ENCODE measurements around the gene PLCB1. TPM values are rescaled to one million over a fixed set of nuclear protein-coding genes. Genes with fewer than 3 reads are reported as not detected.

Gene PLCB1
- total RNA-seq, 1 donor from 2014 or later, result 10.8 TPM

GRCh38 chr20:8152847-8153246 is 20.8 kb downstream of the PLCB1 start:
- Mint-ChIP-seq H3K27ac (ENCODE audit: unreplicated experiment) (no peak overlapping the region), H3K4me3 (ENCODE audit: unreplicated experiment) (no peak overlapping the region), H3K4me1 (ENCODE audit: low read depth) (peaks cover 79% of the 10 kb centered on the region), H3K27me3 (ENCODE audit: low read depth) (no peaks in the 10 kb centered on the region), H3K9me3 (ENCODE audit: low read depth) (no peaks in the 10 kb centered on the region), H3K36me3 (ENCODE audit: low read depth) (no peaks in the 10 kb centered on the region)
- TF ChIP-seq CTCF (IDR thresholded peaks at IDR 0.05), result no peak
- no peak for DNase-seq (ENCODE audit: low spot score)

- Mint-ChIP-seq H3K27me3 (ENCODE audit: low read depth) (no peaks in the 10 kb centered on the region), H3K9me3 (ENCODE audit: low read depth) (peaks cover 5% of the 10 kb centered on the region), H3K36me3 (ENCODE audit: low read depth) (no peaks in the 10 kb centered on the region), H3K4me3 (ENCODE audit: unreplicated experiment) (no peak overlapping the region), H3K4me1 (ENCODE audit: low read depth) (peaks cover 77% of the 10 kb centered on the region), H3K27ac (ENCODE audit: unreplicated experiment) (peak overlapping the region; percentile 67)
- peak; percentile 8 for TF ChIP-seq CTCF (IDR thresholded peaks at IDR 0.05)
- no peak for DNase-seq (ENCODE audit: low spot score)
Observed at GRCh38 chr20:8153281-8153908, 21.3 kb downstream of the PLCB1 start.

- no peak for TF ChIP-seq CTCF (IDR thresholded peaks at IDR 0.05)
- Mint-ChIP-seq H3K4me1 (ENCODE audit: low read depth) (peaks cover 72% of the 10 kb centered on the region), H3K9me3 (ENCODE audit: low read depth) (peaks cover 5% of the 10 kb centered on the region), H3K36me3 (ENCODE audit: low read depth) (no peaks in the 10 kb centered on the region), H3K27me3 (ENCODE audit: low read depth) (no peaks in the 10 kb centered on the region), H3K4me3 (ENCODE audit: unreplicated experiment) (no peak overlapping the region), H3K27ac (ENCODE audit: unreplicated experiment) (peak overlapping the region; percentile 8)
- no peak for DNase-seq (ENCODE audit: low spot score)
Observed at GRCh38 chr20:8154638-8155037, 22.6 kb downstream of the PLCB1 start.

- H3K9me3 Mint-ChIP-seq (ENCODE audit: low read depth), result peaks cover 7% of the 10 kb centered on the region
- H3K36me3 Mint-ChIP-seq (ENCODE audit: low read depth), result peaks cover 4% of the 10 kb centered on the region
- peaks cover 70% of the 10 kb centered on the region for H3K4me1 Mint-ChIP-seq (ENCODE audit: low read depth)
- H3K4me3 Mint-ChIP-seq (ENCODE audit: unreplicated experiment), result no peak overlapping the region
- H3K27ac Mint-ChIP-seq (ENCODE audit: unreplicated experiment), result no peak overlapping the region
- DNase-seq (ENCODE audit: low spot score), result no peak
- TF ChIP-seq CTCF (IDR thresholded peaks at IDR 0.05), result no peak
- no peaks in the 10 kb centered on the region for H3K27me3 Mint-ChIP-seq (ENCODE audit: low read depth)
Observed at GRCh38 chr20:8155229-8155628, 23.2 kb downstream of the PLCB1 start.

- H3K36me3 Mint-ChIP-seq (ENCODE audit: low read depth), result peaks cover 4% of the 10 kb centered on the region
- no peak for DNase-seq (ENCODE audit: low spot score)
- H3K4me3 Mint-ChIP-seq (ENCODE audit: unreplicated experiment), result no peak overlapping the region
- peaks cover 64% of the 10 kb centered on the region for H3K4me1 Mint-ChIP-seq (ENCODE audit: low read depth)
- TF ChIP-seq CTCF (IDR thresholded peaks at IDR 0.05), result no peak
- H3K9me3 Mint-ChIP-seq (ENCODE audit: low read depth), result peaks cover 7% of the 10 kb centered on the region
- no peaks in the 10 kb centered on the region for H3K27me3 Mint-ChIP-seq (ENCODE audit: low read depth)
- peak overlapping the region; percentile 73 for H3K27ac Mint-ChIP-seq (ENCODE audit: unreplicated experiment)
Observed at GRCh38 chr20:8155812-8156211, 23.7 kb downstream of the PLCB1 start.

Data from chondrocyte (in vitro differentiated cells).